Nephron progenitor cell (in vitro differentiated cells): ENCODE data around the gene MSMO1.

Experiments
- DNase-seq: peaks from one replicate; pipeline ENCODE4 v3.0.0; 2021
- H3K27ac Mint-ChIP-seq: 2 replicates; pipeline ENCODE4 v1.8.0; 2021; ENCODE audit warnings: mild to moderate bottlenecking, moderate library complexity, mixed read lengths
- H3K27me3 Mint-ChIP-seq: 2 replicates; pipeline ENCODE4 v1.8.0; 2021; ENCODE audit warnings: mild to moderate bottlenecking, low read depth, mixed read lengths; ENCODE audit not compliant: poor library complexity
- H3K36me3 Mint-ChIP-seq: 2 replicates; pipeline ENCODE4 v1.8.0; 2021; ENCODE audit warnings: low read depth, mixed read lengths
- H3K4me1 Mint-ChIP-seq: 2 replicates; pipeline ENCODE4 v1.8.0; 2021; ENCODE audit warnings: mixed read lengths
- H3K4me3 Mint-ChIP-seq: 2 replicates; pipeline ENCODE4 v1.8.0; 2021; ENCODE audit warnings: mild to moderate bottlenecking, moderate library complexity, mixed read lengths
- H3K9me3 Mint-ChIP-seq: 2 replicates; pipeline ENCODE4 v1.8.0; 2021; ENCODE audit warnings: mild to moderate bottlenecking, moderate library complexity, mixed read lengths
- TF ChIP-seq, protein P1 (sequence below): fragments of 200-600 bp; sonication (generic); IDR thresholded peaks from 2 replicates; pipeline ENCODE4 v1.5.0; 2021; ENCODE audit warnings: antibody characterized with exemption

Gene MSMO1

DNA sequence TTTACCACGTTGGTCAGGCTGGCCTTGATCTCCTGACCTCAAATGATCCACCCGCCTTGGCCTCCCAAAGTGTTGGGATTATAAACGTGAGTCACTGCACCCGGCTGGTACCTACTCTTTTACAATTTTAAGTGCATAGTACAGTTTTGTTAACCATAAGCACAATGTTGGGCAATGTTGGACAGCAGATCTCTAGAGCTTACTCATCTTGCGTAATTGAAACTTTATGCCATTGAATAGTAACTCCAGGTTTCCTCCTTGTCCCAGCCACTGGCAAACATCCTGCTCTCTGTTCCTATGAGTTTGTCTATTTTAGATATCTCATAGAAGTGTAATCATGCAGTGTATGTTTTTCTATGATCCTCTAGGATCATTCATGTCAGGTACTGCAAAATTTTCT is 42.1 kb downstream of the MSMO1 start:
- Mint-ChIP-seq H3K4me3 (no peak overlapping the region), H3K9me3 (no peaks in the 10 kb centered on the region), H3K27me3 (peaks cover 2% of the 10 kb centered on the region), H3K36me3 (no peaks in the 10 kb centered on the region), H3K27ac (no peak overlapping the region), H3K4me1 (no peaks in the 10 kb centered on the region)
- TF ChIP-seq, protein P1, sequence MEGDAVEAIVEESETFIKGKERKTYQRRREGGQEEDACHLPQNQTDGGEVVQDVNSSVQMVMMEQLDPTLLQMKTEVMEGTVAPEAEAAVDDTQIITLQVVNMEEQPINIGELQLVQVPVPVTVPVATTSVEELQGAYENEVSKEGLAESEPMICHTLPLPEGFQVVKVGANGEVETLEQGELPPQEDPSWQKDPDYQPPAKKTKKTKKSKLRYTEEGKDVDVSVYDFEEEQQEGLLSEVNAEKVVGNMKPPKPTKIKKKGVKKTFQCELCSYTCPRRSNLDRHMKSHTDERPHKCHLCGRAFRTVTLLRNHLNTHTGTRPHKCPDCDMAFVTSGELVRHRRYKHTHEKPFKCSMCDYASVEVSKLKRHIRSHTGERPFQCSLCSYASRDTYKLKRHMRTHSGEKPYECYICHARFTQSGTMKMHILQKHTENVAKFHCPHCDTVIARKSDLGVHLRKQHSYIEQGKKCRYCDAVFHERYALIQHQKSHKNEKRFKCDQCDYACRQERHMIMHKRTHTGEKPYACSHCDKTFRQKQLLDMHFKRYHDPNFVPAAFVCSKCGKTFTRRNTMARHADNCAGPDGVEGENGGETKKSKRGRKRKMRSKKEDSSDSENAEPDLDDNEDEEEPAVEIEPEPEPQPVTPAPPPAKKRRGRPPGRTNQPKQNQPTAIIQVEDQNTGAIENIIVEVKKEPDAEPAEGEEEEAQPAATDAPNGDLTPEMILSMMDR: no peak
- no peak for DNase-seq

GRCh38 chr4:165370530-165370929 is 43.1 kb downstream of the MSMO1 start:
- Mint-ChIP-seq H3K4me1 (no peaks in the 10 kb centered on the region), H3K4me3 (no peak overlapping the region), H3K9me3 (no peaks in the 10 kb centered on the region), H3K27ac (no peak overlapping the region), H3K36me3 (no peaks in the 10 kb centered on the region), H3K27me3 (peaks cover 5% of the 10 kb centered on the region)
- no peak for DNase-seq
- TF ChIP-seq, protein P1: no peak

- Mint-ChIP-seq H3K27me3 (peaks cover 33% of the 10 kb centered on the region), H3K4me3 (no peak overlapping the region), H3K4me1 (peaks cover 11% of the 10 kb centered on the region), H3K9me3 (no peaks in the 10 kb centered on the region), H3K27ac (no peak overlapping the region), H3K36me3 (no peaks in the 10 kb centered on the region)
- no peak for DNase-seq
- TF ChIP-seq, protein P1: no peak
Measured at GRCh38 chr4:165375465-165375864, 48.0 kb downstream of the MSMO1 start.

GRCh38 chr4:165378398-165378744 is 50.9 kb downstream of the MSMO1 start:
- DNase-seq: no peak
- Mint-ChIP-seq H3K4me1 (peaks cover 16% of the 10 kb centered on the region), H3K4me3 (peak overlapping the region; percentile 83), H3K9me3 (no peaks in the 10 kb centered on the region), H3K27me3 (peaks cover 47% of the 10 kb centered on the region), H3K36me3 (no peaks in the 10 kb centered on the region), H3K27ac (no peak overlapping the region)
- TF ChIP-seq, protein P1: no peak

DNA sequence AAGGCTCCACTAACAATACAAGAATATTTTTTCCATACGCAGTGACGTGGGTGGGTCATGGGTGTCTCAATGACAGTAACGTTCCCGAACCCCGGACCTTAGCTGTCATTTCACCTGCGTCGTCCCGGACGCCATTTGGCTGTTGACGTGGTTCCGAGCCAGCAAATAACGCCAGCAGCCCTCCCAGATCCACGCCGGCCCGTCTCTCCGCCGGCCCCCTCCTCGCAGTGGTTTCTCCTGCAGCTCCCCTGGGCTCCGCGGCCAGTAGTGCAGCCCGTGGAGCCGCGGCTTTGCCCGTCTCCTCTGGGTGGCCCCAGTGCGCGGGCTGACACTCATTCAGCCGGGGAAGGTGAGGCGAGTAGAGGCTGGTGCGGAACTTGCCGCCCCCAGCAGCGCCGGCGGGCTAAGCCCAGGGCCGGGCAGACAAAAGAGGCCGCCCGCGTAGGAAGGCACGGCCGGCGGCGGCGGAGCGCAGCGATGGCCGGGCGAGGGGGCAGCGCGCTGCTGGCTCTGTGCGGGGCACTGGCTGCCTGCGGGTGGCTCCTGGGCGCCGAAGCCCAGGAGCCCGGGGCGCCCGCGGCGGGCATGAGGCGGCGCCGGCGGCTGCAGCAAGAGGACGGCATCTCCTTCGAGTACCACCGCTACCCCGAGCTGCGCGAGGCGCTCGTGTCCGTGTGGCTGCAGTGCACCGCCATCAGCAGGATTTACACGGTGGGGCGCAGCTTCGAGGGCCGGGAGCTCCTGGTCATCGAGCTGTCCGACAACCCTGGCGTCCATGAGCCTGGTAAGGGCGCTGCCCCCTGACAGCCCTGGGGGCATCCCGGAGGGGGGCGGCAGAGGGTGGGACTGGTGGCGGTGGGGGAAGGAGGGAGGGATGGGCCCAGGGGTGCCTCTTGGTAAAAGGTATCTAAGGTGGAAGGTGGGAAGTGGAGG is 51.5 kb downstream of the MSMO1 start, which contains the start of gene CPE:
Gene CPE (plus strand): TSS at position 264 of the 933 bp plus-strand sequence. CDS start 214 bp downstream, at position 478.
- H3K36me3 Mint-ChIP-seq: no peaks in the 10 kb centered on the region
- H3K27me3 Mint-ChIP-seq: peaks cover 47% of the 10 kb centered on the region
- H3K4me1 Mint-ChIP-seq: peaks cover 16% of the 10 kb centered on the region
- TF ChIP-seq, protein P1: peak; percentile 24
- H3K27ac Mint-ChIP-seq: no peak within 1 kb of the TSS
- DNase-seq: peak; percentile 79
- peak within 1 kb of the TSS; percentile 83 for H3K4me3 Mint-ChIP-seq
- H3K9me3 Mint-ChIP-seq: no peaks in the 10 kb centered on the region

DNA sequence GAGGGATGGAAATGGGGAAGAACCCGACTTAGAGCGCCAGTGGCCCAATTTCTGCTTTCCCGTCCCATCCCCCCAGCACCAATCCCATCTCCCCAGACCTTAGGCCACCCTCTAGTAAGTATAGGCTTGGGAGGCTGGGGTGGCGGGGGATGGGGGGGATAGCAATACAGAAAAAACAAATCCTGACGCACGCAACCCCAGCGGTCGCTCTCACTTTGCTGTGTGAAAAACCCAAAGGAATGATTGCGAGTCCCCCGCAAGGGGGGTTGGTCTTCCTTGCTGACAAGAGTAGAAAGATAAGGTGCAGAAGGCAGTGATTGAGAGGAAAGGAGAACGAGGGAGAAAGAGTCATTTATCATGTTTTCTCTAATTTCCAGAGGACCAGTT is 52.2 kb downstream of the MSMO1 start:
- DNase-seq: peak; percentile 30
- H3K36me3 Mint-ChIP-seq: no peaks in the 10 kb centered on the region

More for the DNA sequence above, 52.2 kb downstream of the MSMO1 start:
- Mint-ChIP-seq H3K27me3 (peaks cover 47% of the 10 kb centered on the region), H3K4me1 (peaks cover 16% of the 10 kb centered on the region), H3K4me3 (peak overlapping the region; percentile 78), H3K27ac (no peak overlapping the region), H3K9me3 (no peaks in the 10 kb centered on the region)
- TF ChIP-seq, protein P1: no peak
